Adipocyte (in vitro differentiated cells): ENCODE data around the gene SOWAHA.

Experiments
- DNase-seq: peaks from one replicate; pipeline ENCODE4 v3.0.0-alpha.2; 2015; ENCODE audit warnings: low read depth
- H3K27me3 ChIP-seq: replicated peaks from 2 replicates; pipeline ENCODE4 v1.7.0; 2013; ENCODE audit warnings: mild to moderate bottlenecking, low read length, moderate library complexity; ENCODE audit not compliant: control insufficient read depth, insufficient read depth
- H3K36me3 ChIP-seq: 2 replicates; pipeline ENCODE4 v1.7.0; 2013; ENCODE audit warnings: low read length, mild to moderate bottlenecking, moderate library complexity; ENCODE audit not compliant: control insufficient read depth, insufficient read depth, severe bottlenecking
- H3K4me1 ChIP-seq: 2 replicates; pipeline ENCODE4 v1.7.0; 2013; ENCODE audit warnings: mild to moderate bottlenecking, low read length, moderate library complexity; ENCODE audit not compliant: control insufficient read depth, insufficient read depth
- H3K4me3 ChIP-seq: 2 replicates; pipeline ENCODE4 v1.7.0; 2013; ENCODE audit warnings: mild to moderate bottlenecking, low read length, moderate library complexity
- H3K9ac ChIP-seq: 2 replicates; pipeline ENCODE4 v1.7.0; 2013; ENCODE audit warnings: mild to moderate bottlenecking, low read length, moderate library complexity
- H3K9me3 ChIP-seq: 2 replicates; pipeline ENCODE4 v1.7.0; 2013; ENCODE audit warnings: mild to moderate bottlenecking, low read length, moderate library complexity; ENCODE audit not compliant: control insufficient read depth

SOWAHA gene

DNA sequence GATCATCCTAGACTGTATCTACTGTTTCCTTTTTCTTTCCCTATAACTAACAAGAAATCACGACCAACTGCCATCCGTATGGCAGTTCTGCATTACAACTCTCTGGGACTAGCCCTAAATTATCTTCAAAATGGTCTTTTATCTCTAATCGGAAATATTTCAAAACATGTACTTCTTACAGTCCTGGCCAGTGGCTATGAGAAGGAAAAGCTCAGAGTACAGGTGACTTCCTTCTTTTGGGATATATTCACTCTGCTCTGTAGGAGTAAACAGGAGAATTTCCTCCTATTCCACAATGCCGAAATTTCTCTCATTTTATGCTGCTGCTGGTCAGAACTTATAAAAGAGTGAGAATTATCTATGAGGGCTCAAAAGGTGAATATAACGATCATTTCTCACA is 34.2 kb upstream of the SOWAHA start:
- Histone ChIP-seq H3K4me3 (no peak overlapping the region), H3K27me3 (no peaks in the 10 kb centered on the region), H3K36me3 (no peaks in the 10 kb centered on the region), H3K9me3 (no peaks in the 10 kb centered on the region), H3K4me1 (peaks cover 20% of the 10 kb centered on the region), H3K9ac (no peak overlapping the region)
- no peak for DNase-seq

DNA sequence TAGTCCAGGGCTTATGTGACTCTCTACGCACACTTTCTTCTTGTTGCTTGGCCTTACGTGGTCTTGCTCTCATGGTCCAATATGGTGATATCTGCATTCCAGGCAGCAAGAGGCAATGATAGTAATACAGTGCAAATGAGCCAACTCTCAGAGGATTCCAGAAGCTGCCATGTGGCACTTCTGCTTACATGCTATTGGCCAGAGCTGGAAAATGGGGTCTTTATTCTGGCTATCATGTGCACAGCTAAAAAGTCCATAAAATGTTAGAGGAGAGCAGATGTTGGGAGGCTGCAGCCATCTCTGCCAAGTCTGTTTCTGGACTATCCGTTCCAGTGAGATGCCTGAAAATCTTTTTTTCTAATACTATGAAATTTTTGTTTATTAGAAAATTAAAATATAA is 33.1 kb upstream of the SOWAHA start:
- Histone ChIP-seq H3K9ac (no peak overlapping the region), H3K4me1 (peaks cover 11% of the 10 kb centered on the region), H3K36me3 (no peaks in the 10 kb centered on the region), H3K9me3 (no peaks in the 10 kb centered on the region), H3K27me3 (no peaks in the 10 kb centered on the region), H3K4me3 (no peak overlapping the region)
- no peak for DNase-seq

DNA sequence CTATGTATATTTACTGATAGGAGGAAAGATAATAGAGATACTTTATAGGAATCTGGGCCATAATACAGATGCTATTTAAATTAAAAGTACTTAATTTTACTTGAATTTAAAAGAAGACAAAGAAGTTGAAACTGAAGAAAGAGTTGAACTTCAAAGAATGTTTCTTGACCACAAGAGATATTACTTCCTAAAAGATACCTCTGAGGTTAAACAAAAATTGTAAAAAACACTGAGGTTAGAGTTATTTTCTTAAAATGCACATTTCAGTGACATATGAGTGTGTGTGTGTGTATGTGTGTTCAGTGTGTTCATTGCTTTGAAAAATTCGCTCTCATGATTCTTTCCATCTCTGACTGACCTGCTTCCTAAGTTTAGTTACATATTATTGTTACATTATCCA is 32.5 kb upstream of the SOWAHA start:
- Histone ChIP-seq H3K4me3 (no peak overlapping the region), H3K9ac (no peak overlapping the region), H3K4me1 (peaks cover 5% of the 10 kb centered on the region), H3K27me3 (no peaks in the 10 kb centered on the region), H3K9me3 (no peaks in the 10 kb centered on the region), H3K36me3 (no peaks in the 10 kb centered on the region)
- DNase-seq = no peak

DNA sequence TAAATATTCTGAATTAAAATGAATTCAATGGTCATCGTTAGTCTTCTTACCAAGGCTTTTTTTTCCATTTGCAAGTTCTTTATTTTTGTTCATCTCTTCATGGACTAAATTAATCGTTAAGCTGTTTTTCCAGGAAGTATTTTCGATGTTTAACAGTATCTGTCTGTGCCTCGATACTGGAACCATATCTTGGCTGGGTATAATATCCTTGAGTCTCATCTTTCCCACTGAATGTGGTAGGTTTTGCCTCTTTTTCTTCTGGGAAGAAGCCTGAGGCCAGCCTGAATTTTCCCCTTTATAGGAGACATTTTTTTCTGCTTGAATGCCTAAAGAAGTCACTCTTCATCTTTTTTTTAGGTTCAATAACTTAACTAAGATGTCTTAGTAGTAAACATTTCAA is 32.1 kb upstream of the SOWAHA start:
- H3K4me3 ChIP-seq = no peak overlapping the region
- H3K4me1 ChIP-seq = peaks cover 3% of the 10 kb centered on the region
- no peaks in the 10 kb centered on the region for H3K9me3 ChIP-seq
- H3K9ac ChIP-seq = no peak overlapping the region
- DNase-seq = no peak
- no peaks in the 10 kb centered on the region for H3K27me3 ChIP-seq
- no peaks in the 10 kb centered on the region for H3K36me3 ChIP-seq

DNA sequence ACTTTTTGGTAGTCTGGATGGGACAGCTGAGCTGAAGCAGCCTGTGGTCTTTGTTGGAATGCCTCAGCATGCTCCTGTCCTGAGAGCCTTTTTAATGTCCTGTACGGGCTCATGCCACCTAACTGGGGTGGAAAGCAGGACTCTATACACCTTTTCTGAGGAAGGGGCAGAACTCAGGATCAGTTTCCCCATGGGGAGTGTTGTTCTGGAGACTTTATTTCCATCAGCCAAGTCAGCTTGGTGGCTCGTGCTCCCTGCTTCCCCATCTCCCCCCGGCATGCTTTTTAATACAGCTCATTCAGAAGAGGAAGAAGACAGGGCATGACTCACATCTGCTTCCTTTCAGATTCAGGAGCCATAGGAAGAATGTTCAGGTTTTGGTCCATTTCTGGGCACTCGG is 31.0 kb upstream of the SOWAHA start:
- Histone ChIP-seq H3K27me3 (no peaks in the 10 kb centered on the region), H3K9ac (no peak overlapping the region)
- peak; percentile 40 for DNase-seq

DNA sequence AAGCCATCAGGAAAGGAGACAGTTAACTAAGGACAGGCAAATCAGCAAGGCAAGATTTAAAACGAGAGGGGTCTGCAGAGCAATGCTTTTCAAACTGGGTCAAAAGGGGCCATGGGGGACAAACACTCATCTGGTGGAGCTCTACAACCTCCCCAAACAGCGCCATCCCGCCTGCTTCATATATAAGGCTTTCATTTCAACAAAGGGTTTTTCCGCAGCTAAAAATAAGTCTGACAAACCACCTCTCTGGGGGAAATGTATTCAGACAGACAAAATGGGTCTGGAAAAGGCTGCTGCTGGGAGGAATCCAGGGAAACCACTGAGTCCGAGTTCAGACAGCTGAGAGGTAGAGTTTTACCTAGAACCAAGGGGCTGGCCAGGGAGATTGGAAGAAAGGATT is 27.7 kb upstream of the SOWAHA start:
- no peak for DNase-seq

More for the DNA sequence above, 31.0 kb upstream of the SOWAHA start:
- Histone ChIP-seq H3K4me3 (no peak overlapping the region), H3K36me3 (no peaks in the 10 kb centered on the region), H3K9me3 (no peaks in the 10 kb centered on the region), H3K4me1 (peaks cover 5% of the 10 kb centered on the region)

DNA sequence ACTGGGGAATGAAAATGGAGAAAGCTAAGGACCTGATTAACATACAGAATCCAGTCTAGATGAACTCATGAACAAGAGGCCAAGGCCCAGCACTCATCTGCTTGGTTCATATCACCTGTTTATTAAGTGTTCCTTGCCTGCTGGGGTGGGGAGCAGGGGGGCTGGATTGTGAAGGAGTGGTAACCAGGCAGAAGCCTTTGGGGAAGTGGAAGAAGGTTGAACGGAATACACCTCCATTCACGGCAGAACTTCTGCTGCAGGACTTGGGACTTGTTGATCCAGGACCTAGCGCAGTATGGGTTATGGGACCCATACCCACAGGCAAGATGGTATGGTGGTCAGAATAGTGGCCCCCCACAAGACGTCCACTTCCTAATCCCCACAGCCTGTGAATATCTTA is 27.2 kb upstream of the SOWAHA start:
- no peak for DNase-seq
- H3K27me3 ChIP-seq = peaks cover 7% of the 10 kb centered on the region

More for the DNA sequence above, 27.7 kb upstream of the SOWAHA start:
- Histone ChIP-seq H3K9me3 (no peaks in the 10 kb centered on the region), H3K9ac (no peak overlapping the region), H3K36me3 (no peaks in the 10 kb centered on the region), H3K4me3 (no peak overlapping the region), H3K27me3 (peaks cover 7% of the 10 kb centered on the region), H3K4me1 (peaks cover 9% of the 10 kb centered on the region)

DNA sequence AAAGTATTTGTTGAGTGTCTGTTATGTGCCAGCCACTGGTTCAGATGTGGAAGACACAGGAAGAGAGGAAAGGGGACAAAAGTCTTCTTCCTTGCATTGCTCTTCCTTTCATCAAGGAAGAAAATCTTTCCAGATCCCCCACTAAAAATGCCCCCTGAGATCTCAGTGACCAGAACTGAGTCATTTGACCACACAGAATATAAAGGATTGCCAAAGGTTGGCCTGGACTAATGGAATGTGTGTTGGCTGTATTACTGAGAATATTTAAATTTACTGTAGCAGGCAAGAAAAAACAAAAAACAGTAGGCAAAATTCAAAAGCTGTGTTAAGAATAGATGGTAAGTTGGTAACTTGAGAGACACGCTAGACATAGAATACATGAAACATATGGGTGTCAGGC is 26.0 kb upstream of the SOWAHA start:
- Histone ChIP-seq H3K9ac (no peak overlapping the region), H3K4me1 (peaks cover 9% of the 10 kb centered on the region), H3K36me3 (no peaks in the 10 kb centered on the region), H3K27me3 (peaks cover 7% of the 10 kb centered on the region), H3K4me3 (no peak overlapping the region), H3K9me3 (no peaks in the 10 kb centered on the region)
- peak; percentile 28 for DNase-seq

More for the DNA sequence above, 27.2 kb upstream of the SOWAHA start:
- Histone ChIP-seq H3K4me3 (no peak overlapping the region), H3K4me1 (peaks cover 9% of the 10 kb centered on the region), H3K9me3 (no peaks in the 10 kb centered on the region), H3K9ac (no peak overlapping the region), H3K36me3 (no peaks in the 10 kb centered on the region)

DNA sequence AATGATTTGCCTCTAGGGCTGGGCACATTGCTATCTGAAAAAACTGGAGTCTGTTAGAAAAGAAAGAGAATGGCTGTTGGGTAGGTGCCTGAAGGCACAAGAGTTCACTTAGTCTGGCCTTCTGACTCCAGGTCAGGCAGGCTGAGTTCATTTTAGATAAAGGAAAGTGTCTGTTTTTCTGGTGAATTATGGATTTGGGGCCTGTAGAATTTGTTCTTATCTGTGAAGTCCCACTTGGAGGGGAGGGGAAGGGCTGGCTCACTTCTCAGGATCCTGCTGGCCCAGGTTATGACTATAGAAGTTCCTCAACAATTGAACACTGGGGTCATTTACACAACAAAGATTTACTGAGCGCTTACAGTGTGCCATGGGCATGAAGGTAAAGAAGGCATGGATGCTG is 24.6 kb upstream of the SOWAHA start:
- H3K4me1 ChIP-seq = peaks cover 9% of the 10 kb centered on the region
- no peaks in the 10 kb centered on the region for H3K36me3 ChIP-seq
- no peaks in the 10 kb centered on the region for H3K9me3 ChIP-seq
- peaks cover 19% of the 10 kb centered on the region for H3K27me3 ChIP-seq
- H3K4me3 ChIP-seq = no peak overlapping the region
- H3K9ac ChIP-seq = no peak overlapping the region
- no peak for DNase-seq

DNA sequence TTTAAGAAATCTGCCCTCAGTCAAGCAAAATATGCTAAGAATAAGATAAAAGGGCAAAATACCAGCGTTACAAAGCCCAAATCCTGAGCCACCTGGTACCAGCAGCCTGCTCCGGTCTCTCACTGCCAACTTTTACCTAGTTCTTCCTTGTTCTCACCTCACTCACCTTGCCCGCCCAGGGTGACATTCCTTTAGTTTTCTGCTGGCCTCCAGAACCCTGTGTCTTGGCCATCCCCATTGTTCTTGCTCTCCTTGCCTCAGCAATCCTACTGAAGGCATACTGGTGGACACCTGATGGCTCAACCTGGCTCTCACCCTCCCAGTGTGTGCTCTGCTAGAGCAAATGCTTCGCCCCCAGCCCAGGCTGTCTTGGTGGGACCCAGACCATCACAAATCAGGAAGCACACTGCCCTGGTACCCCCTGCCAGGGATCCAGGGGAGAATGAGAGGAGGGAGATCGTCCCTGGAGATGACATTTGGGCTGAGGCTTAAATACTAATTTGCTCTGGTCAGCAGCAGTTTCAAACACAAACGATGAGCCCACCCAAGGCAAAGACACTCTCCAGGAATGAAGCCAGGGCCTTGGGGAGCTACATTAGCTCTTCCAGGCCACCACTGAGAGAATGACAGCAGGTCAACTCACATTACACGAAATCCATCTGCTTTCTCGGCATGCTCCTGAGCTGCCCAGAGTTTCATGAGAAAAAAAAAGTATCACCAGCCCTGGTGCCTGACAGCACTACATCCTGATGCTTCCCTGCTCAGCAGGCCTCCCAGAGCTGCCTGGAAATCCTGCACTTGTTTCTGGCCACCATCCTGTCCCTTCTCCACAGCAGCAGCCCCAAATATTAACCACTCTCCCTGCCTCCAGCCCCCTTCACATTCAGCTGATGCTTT is 23.9 kb upstream of the SOWAHA start:
- Histone ChIP-seq H3K9me3 (no peaks in the 10 kb centered on the region), H3K27me3 (peaks cover 19% of the 10 kb centered on the region), H3K4me3 (no peak overlapping the region), H3K4me1 (peaks cover 9% of the 10 kb centered on the region), H3K36me3 (no peaks in the 10 kb centered on the region), H3K9ac (no peak overlapping the region)
- no peak for DNase-seq

DNA sequence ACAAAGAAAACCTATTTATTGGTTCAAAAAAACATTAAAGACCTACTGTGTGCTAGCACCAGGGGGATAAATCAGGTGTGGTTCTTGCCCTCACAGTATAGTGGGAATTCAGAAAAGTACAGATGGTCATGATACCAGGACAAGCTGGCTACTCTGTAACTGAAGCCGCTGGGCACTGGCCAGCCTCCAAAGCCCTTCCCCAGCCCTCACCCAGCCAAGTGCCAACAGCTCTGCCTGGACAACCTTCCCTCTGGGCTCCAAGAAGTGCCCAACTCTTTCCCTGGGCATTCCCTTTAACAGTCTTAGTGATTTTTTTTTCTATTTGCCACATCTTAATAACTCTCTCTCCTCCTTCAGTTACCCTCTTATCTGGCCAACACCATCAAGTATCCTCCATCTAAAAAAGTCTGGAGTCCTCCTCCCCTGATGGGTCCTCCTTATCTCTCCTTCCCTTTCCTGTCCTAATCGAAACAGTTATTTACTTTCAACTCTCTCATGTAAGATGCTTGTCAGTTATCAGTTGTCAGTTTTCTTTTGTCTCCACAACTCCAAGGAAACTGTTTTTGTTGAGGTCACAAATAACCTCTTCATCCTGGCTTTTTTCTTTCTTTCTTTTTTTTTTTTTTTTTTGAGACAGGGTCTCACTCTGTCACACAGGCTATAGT is 22.8 kb upstream of the SOWAHA start:
- Histone ChIP-seq H3K4me3 (no peak overlapping the region), H3K36me3 (no peaks in the 10 kb centered on the region), H3K27me3 (peaks cover 19% of the 10 kb centered on the region), H3K9me3 (no peaks in the 10 kb centered on the region), H3K9ac (no peak overlapping the region), H3K4me1 (peaks cover 9% of the 10 kb centered on the region)
- no peak for DNase-seq
